Ishikawa (cell line): Measurements from ENCODE around the gene RBM6.

Source experiments
- CEBPB ChIP-seq: IDR thresholded peaks from 2 replicates; pipeline ENCODE4 v1.6.1; 2012
- CREB1 ChIP-seq: IDR thresholded peaks from 2 replicates; pipeline ENCODE4 v1.6.1; 2012; ENCODE audit warnings: low read depth
- EGR1 ChIP-seq: IDR thresholded peaks from 2 replicates; pipeline ENCODE4 v1.6.1; 2012
- EP300 ChIP-seq: IDR thresholded peaks from 2 replicates; pipeline ENCODE4 v1.6.1; 2012; ENCODE audit warnings: borderline replicate concordance
- FOXM1 ChIP-seq: IDR thresholded peaks from 2 replicates; pipeline ENCODE4 v1.6.1; 2012; ENCODE audit warnings: low read depth, borderline replicate concordance
- NFIC ChIP-seq: IDR thresholded peaks from 2 replicates; pipeline ENCODE4 v1.6.1; 2012
- RAD21 ChIP-seq: IDR thresholded peaks from 2 replicates; pipeline ENCODE4 v1.6.1; 2012; ENCODE audit warnings: low read depth
- TAF1 ChIP-seq: IDR thresholded peaks from 2 replicates; pipeline ENCODE4 v1.6.1; 2012; ENCODE audit warnings: low read depth, mild to moderate bottlenecking
- TCF12 ChIP-seq: IDR thresholded peaks from 2 replicates; pipeline ENCODE4 v1.6.1; 2012; ENCODE audit warnings: low read depth
- TEAD4 ChIP-seq: IDR thresholded peaks from 2 replicates; pipeline ENCODE4 v1.6.1; 2012
- YY1 ChIP-seq: IDR thresholded peaks from 2 replicates; pipeline ENCODE4 v1.6.1; 2012; ENCODE audit warnings: low read depth
- ZBTB7A ChIP-seq: IDR thresholded peaks from 2 replicates; pipeline ENCODE4 v1.6.1; 2012; ENCODE audit warnings: low read depth
- TF ChIP-seq, protein P1 (sequence below): IDR thresholded peaks from 2 replicates; pipeline ENCODE4 v1.6.1; 2012
- TF ChIP-seq, protein P2 (sequence below): IDR thresholded peaks from 2 replicates; pipeline ENCODE4 v1.6.1; 2012; ENCODE audit warnings: low read depth, mild to moderate bottlenecking
- TF ChIP-seq, protein P3 (sequence below): IDR thresholded peaks from 2 replicates; pipeline ENCODE4 v1.6.1; 2012

Gene RBM6

DNA sequence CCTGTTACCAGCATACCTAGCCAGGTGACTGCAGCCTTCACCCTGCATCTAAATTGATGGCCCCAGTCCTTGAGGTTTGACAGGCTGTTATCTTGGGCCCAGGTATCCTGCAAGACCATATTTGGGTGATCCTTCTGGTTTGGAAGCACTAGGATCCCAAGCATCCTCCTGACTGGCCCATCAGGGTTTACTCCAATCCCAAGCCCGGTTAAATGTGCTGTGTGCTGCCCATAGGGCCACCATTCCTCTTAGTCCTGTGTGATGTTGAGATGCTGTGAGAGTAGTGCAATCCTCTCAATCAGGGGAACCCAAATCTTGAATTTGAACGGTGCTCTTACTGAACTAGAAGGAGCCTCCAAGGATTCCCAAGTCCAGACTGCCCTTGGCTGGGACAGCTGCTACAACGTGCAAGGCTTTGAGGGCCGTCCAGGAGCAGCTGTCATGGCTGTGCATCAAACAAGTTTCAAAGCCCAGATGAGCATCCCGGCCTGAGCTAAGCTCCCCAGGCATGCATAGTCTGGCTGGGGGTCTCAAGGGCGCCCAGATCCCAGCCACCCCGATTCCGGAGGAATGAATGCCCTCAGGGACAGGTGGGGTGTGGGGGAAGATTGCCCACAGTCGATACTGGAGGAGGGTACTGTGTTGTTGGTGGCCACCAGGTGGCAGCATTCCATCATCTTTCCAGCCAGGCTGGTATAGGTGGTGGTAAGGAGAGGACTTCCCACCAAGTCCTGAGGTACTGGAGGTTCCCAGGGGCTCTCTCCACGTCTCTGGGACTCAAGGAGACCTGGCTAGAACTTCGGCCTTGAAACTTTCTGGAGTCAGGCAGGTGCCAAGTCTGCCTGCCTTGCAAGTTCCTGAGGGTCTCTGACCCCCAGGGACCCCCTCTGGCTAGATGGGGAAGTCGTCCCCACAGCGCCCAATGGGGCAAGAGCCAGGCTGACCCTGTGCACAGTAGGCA, 181.4 kb downstream of the RBM6 start:
- TF ChIP-seq, protein P1, sequence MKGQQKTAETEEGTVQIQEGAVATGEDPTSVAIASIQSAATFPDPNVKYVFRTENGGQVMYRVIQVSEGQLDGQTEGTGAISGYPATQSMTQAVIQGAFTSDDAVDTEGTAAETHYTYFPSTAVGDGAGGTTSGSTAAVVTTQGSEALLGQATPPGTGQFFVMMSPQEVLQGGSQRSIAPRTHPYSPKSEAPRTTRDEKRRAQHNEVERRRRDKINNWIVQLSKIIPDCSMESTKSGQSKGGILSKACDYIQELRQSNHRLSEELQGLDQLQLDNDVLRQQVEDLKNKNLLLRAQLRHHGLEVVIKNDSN = no peak
- TF ChIP-seq EP300 (no peak), EGR1 (no peak), ZBTB7A (peak; percentile 26; the same call in 1 of the 2 replicates), RAD21 (peak; percentile 97), NFIC (no peak), TEAD4 (no peak), TAF1 (no peak), TCF12 (no peak; the same call in 1 of the 2 replicates), CREB1 (no peak), YY1 (no peak), FOXM1 (no peak), CEBPB (no peak)
- TF ChIP-seq, protein P2, sequence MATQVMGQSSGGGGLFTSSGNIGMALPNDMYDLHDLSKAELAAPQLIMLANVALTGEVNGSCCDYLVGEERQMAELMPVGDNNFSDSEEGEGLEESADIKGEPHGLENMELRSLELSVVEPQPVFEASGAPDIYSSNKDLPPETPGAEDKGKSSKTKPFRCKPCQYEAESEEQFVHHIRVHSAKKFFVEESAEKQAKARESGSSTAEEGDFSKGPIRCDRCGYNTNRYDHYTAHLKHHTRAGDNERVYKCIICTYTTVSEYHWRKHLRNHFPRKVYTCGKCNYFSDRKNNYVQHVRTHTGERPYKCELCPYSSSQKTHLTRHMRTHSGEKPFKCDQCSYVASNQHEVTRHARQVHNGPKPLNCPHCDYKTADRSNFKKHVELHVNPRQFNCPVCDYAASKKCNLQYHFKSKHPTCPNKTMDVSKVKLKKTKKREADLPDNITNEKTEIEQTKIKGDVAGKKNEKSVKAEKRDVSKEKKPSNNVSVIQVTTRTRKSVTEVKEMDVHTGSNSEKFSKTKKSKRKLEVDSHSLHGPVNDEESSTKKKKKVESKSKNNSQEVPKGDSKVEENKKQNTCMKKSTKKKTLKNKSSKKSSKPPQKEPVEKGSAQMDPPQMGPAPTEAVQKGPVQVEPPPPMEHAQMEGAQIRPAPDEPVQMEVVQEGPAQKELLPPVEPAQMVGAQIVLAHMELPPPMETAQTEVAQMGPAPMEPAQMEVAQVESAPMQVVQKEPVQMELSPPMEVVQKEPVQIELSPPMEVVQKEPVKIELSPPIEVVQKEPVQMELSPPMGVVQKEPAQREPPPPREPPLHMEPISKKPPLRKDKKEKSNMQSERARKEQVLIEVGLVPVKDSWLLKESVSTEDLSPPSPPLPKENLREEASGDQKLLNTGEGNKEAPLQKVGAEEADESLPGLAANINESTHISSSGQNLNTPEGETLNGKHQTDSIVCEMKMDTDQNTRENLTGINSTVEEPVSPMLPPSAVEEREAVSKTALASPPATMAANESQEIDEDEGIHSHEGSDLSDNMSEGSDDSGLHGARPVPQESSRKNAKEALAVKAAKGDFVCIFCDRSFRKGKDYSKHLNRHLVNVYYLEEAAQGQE = no peak
- TF ChIP-seq, protein P3, sequence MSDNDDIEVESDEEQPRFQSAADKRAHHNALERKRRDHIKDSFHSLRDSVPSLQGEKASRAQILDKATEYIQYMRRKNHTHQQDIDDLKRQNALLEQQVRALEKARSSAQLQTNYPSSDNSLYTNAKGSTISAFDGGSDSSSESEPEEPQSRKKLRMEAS = no peak

DNA sequence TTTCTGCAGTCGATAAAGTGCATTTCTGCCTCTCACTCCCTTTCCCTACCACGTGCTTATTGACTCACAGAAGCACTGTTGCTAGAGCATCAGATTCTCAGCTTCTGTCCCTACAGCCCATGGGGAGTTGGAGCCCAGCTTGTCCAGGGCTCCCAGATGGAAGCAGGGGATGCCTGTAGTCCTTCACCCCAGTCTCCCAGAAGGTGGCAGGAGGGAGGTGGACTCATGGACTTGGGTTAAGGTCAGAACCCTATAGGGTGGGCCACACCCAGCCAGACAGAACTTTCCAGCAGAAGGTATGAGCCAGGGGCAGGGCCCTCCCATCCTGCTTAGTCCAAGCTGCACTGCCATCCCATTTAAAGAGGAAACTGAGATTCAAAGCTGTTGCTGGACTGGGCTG, 182.1 kb downstream of the RBM6 start:
- TF ChIP-seq TEAD4 = no peak
- TF ChIP-seq RAD21 = 0 out of 2 replicates have a peak, but pooled peaks have one; percentile 12

DNA sequence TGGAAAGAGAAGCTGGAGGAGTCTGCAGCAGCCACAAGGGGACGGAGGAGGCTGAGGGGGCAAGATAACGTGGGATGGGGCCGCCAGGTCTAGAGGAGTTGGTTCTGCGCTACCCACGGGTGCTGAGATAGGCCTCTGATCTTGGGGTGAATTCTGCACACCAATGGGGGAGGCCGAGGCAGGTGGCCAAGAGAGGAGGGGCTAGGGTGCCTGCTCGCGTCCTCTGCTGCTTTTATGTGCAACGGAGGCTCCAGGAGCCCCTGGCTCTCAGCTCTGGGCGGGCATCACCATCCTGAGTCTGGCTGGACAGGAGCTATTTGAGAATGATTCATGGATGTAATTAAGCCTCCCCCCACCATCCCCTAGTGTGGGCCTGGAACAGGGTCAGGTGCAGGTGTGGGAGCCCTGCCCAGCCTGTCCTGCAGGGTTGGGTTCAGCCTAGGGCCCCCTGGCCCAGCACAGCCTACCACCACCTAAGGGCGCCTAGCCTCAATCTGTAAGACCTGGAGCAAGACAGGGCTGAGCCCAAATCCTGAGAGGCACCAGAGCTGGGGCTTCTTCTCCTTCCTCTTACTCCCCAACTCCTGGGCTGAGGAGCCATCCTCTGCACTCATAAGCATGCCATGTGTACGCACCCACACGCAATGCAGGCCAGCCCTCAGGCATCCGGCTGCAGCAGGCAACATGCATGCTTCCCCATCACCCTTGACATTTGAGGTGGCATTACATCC, 182.9 kb downstream of the RBM6 start:
- TF ChIP-seq EGR1 = no peak
- TF ChIP-seq ZBTB7A = no peak; the same call in 1 of the 2 replicates
- TF ChIP-seq CREB1 = no peak
- no peak for TF ChIP-seq TEAD4
- TF ChIP-seq TCF12 = peak; percentile 78
- no peak for TF ChIP-seq CEBPB
- TF ChIP-seq YY1 = no peak
- peak; percentile 70; the same call in 1 of the 2 replicates for TF ChIP-seq EP300
- TF ChIP-seq, protein P3 = peak; percentile 15; the same call in 1 of the 2 replicates
- no peak for TF ChIP-seq RAD21
- TF ChIP-seq, protein P2 = no peak
- TF ChIP-seq, protein P1 = no peak
- peak; percentile 65; the same call in 1 of the 2 replicates for TF ChIP-seq NFIC
- no peak for TF ChIP-seq FOXM1
- no peak for TF ChIP-seq TAF1

DNA sequence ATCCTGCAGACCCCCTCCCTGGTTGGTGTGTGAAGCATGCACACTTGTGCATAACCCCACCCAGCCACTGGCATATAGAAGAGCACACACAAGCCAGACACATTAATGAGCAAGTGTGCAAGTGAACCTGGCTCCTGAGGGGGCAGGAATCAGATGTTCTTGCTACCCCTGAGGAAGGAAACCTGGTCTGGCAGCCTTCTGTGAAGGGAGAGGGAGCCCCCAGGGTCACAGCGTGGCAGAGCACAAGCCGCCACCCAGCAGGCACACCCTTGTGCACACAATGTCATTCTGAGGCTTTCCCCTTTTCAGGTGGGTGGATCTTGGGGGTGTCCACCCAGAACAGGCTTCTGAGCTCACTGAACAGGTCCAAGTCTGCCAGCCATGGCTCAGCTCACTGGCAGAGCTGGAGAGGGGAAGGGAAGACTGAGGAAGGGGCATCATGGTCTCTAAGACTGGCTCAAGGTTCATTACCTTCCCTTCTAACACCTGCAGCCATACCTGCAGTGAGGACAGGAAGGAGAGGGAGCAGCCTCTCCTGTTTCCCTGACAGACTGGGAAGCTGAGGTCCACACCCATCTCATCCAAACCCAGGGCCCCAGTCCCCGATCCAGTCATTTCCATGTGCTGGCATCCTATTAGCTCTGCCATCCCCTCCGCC, 183.6 kb downstream of the RBM6 start:
- TF ChIP-seq TCF12 (no peak), ZBTB7A (peak; percentile 29; the same call in 1 of the 2 replicates)

DNA sequence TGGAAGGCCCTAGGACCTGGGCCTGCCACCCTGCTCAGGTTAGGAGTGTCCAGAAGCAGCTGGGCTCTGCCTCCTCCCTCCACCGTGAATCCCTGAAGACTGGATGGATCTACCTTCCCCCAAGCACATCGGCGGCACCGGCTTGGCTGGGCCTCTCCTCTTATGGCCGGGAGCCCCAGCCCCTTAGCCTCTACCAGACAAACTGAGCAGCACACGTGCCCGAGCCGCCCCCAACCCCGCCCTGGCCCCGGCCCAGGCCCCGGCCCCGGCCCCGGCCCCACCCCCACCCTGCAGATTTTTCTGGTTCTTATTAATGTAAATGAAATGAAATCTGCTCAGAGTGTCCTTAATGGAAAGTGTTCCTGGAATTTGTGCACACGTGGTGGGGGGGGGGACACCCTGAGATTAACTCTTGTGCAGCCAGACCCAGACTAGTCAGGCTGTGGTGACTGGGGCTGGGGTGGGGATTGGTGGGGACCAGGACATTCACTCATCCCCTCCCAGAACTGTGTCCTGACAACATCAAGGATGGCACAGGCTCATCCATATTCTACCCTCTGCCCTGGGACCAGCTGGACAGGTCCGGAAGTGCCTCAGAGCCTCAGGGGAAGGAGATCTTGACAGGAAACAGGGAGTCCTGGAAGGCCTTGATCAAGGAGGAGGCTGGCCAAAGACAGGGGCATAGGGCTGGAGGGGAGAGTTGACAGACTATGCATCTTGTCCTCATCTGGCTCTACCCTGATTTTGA, 184.3 kb downstream of the RBM6 start:
- TF ChIP-seq, protein P1 = peak; percentile 45; the same call in 1 of the 2 replicates
- TF ChIP-seq FOXM1 = no peak
